Tibial nerve (tissue), 4 donors: ENCODE results near the gene GINS2.

Source experiments
- CTCF ChIP-seq, 5 experiments: fragments of 200-600 bp in 3 of 5; fragments of 450-650 bp in 2 of 5; sonication (generic) in 3 of 5; IDR thresholded peaks; one replicate each; pipeline ENCODE4 v1.5.1; 2016 to 2019; ENCODE audit warnings: antibody characterized with exemption in 5 of 5, mild to moderate bottlenecking in 3 of 5, moderate library complexity in 2 of 5
- EP300 ChIP-seq, 2 donors: sonication (generic); formaldehyde crosslinking; IDR thresholded peaks; one replicate each; pipeline ENCODE4 v1.6.1; 2017; ENCODE audit warnings: antibody characterized with exemption in 2 of 2, mild to moderate bottlenecking in 1 of 2
- POLR2A ChIP-seq, 2 donors: fragments of 450-650 bp; IDR thresholded peaks; one replicate each; pipeline ENCODE4 v1.6.1; 2017; ENCODE audit warnings: antibody characterized with exemption in 2 of 2, mild to moderate bottlenecking in 2 of 2, moderate library complexity in 2 of 2

DNA sequence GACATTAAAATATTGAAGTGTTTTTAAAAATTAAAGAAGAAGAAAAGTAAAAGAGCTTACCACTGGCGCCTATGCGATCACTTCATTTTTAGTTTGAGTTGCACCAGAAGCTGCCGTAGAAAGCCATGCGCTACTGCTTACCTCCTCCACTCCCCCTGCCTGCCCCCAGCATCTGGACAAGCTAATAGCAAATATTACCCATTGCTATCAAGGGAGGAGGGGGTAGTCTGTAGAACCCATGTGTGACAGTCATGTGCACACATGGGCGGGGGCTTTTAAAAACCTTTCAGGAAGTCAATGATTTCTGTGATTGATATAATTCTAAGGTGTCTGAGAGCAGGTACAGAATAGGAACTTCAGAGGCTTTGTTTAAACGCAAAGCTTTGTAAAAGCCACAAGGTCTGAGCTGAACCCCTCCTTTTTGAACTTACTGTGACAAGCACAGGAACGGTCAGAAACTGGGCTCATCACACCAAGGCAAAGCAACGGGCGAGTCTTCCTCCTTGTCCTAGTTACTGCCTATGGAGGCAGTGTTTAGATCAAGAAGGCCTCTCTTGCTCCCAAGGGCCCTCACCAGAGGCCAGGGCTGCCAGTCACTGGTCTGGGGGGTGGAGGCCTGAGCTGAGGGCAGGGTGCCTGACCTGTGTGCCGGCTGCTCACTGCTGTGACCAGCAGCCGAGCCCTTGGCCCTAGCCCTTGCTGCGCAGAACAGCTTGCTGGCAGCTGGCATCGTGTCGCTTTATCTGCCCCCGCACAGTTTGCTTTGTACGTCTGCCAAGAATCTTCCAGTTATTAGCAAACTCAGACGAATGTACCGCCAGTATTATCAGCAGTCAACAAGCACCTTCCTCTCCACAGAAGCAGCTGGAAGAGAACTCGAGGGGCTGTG, 15.0 kb downstream of the GINS2 start:
- TF ChIP-seq CTCF (IDR thresholded peaks at IDR 0.05) (no peak), EP300 (IDR thresholded peaks at IDR 0.05) (no peak), POLR2A (IDR thresholded peaks at IDR 0.05) (no peak)
